ENCODE results near the gene ATG101. TPM values are rescaled to one million over a fixed set of nuclear protein-coding genes. Genes with fewer than 3 reads are reported as not detected.

ATG101 gene
- total and polyA plus RNA-seq, 2 experiments from 2014 or later: 27.7 to 60.3 TPM

DNA sequence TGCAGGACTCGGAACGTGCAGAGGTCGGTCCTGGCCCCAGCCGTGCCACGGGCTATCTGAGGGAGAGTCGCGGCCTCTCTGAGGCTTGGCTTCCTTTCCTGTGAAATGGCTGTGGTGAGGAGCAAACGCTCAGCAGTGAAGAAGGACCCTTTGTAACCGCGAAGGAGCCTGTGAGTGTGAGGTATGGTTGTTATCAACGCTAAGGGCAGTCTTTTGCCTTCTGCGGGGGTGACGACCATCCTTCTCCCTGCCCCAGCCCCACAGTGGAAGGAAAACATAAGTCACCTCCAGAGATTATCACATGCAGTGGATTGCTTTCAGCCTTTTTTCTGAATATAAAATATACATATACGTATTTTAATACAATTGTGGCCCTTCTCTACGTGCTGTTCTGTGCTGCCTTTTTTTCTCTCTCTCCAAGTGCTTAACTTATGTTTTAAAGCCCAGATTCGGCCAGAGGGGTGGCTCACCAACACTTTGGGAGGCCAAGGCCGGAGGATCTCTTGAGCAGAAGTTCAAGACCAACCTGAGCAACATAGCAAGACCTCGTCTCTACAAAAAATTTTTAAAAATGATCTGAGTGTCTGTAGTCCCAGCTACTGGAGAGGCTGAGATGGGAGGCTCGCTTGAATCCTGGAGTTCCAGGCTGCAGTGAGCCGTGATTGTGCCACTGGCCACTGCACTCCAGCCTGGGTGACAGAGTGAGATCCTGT, 45.6 kb upstream of the ATG101 start (continued):
- no peak for TF ChIP-seq ZNF331 (CRISPR knock-in tag; IDR thresholded peaks at IDR 0.05; ENCODE audit: low read depth)
- TF ChIP-seq, protein P1, sequence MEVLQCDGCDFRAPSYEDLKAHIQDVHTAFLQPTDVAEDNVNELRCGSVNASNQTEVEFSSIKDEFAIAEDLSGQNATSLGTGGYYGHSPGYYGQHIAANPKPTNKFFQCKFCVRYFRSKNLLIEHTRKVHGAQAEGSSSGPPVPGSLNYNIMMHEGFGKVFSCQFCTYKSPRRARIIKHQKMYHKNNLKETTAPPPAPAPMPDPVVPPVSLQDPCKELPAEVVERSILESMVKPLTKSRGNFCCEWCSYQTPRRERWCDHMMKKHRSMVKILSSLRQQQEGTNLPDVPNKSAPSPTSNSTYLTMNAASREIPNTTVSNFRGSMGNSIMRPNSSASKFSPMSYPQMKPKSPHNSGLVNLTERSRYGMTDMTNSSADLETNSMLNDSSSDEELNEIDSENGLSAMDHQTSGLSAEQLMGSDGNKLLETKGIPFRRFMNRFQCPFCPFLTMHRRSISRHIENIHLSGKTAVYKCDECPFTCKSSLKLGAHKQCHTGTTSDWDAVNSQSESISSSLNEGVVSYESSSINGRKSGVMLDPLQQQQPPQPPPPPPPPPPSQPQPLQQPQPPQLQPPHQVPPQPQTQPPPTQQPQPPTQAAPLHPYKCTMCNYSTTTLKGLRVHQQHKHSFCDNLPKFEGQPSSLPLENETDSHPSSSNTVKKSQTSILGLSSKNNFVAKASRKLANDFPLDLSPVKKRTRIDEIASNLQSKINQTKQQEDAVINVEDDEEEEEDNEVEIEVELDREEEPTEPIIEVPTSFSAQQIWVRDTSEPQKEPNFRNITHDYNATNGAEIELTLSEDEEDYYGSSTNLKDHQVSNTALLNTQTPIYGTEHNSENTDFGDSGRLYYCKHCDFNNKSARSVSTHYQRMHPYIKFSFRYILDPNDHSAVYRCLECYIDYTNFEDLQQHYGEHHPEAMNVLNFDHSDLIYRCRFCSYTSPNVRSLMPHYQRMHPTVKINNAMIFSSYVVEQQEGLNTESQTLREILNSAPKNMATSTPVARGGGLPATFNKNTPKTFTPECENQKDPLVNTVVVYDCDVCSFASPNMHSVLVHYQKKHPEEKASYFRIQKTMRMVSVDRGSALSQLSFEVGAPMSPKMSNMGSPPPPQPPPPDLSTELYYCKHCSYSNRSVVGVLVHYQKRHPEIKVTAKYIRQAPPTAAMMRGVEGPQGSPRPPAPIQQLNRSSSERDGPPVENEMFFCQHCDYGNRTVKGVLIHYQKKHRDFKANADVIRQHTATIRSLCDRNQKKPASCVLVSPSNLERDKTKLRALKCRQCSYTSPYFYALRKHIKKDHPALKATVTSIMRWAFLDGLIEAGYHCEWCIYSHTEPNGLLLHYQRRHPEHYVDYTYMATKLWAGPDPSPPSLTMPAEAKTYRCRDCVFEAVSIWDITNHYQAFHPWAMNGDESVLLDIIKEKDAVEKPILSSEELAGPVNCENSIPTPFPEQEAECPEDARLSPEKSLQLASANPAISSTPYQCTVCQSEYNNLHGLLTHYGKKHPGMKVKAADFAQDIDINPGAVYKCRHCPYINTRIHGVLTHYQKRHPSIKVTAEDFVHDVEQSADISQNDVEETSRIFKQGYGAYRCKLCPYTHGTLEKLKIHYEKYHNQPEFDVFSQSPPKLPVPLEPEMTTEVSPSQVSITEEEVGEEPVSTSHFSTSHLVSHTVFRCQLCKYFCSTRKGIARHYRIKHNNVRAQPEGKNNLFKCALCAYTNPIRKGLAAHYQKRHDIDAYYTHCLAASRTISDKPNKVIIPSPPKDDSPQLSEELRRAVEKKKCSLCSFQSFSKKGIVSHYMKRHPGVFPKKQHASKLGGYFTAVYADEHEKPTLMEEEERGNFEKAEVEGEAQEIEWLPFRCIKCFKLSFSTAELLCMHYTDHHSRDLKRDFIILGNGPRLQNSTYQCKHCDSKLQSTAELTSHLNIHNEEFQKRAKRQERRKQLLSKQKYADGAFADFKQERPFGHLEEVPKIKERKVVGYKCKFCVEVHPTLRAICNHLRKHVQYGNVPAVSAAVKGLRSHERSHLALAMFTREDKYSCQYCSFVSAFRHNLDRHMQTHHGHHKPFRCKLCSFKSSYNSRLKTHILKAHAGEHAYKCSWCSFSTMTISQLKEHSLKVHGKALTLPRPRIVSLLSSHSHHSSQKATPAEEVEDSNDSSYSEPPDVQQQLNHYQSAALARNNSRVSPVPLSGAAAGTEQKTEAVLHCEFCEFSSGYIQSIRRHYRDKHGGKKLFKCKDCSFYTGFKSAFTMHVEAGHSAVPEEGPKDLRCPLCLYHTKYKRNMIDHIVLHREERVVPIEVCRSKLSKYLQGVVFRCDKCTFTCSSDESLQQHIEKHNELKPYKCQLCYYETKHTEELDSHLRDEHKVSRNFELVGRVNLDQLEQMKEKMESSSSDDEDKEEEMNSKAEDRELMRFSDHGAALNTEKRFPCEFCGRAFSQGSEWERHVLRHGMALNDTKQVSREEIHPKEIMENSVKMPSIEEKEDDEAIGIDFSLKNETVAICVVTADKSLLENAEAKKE (CRISPR knock-in tag; IDR thresholded peaks at IDR 0.05): no peak
- no peak for TF ChIP-seq POLR2AphosphoS5 (IDR thresholded peaks at IDR 0.05; ENCODE audit: low read depth)
- TF ChIP-seq STAT1 (IDR thresholded peaks at IDR 0.05; ENCODE audit: unreplicated experiment): no peak

DNA sequence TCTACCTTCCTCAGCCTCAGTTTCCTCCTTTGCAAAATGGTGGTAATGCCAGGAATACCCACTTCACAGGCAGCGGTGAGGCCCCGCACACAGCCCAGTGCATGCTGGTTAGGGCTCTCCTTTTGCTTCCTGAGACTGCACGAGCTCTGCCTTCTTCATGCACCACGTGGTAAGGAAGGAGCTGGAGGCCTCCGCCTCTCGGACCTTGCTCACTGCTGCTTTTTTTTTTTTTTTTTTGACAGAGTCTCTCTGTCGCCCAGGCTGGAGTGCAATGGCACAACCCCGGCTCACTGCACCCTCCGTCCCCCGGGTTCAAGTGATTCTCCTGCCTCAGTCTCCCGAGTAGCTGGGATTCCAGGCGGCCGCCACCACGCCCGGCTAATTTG, 44.9 kb upstream of the ATG101 start:
- ATAC-seq (no peak), DNase-seq (ENCODE audit: low spot score) (no peak)
- Mint-ChIP-seq H3K36me3 (ENCODE audit: low read depth) (no peaks in the 10 kb centered on the region), H3K4me1 (peaks cover 26% of the 10 kb centered on the region), H3K27ac (no peak overlapping the region), H3K9me3 (no peaks in the 10 kb centered on the region), H3K4me3 (no peak overlapping the region; the same call in 2 of the 3 replicates), H3K27me3 (ENCODE audit: insufficient read depth, low read depth, poor library complexity) (peaks cover 36% of the 10 kb centered on the region)
- Histone ChIP-seq H3K4me1 (ENCODE audit: insufficient read depth) (peaks cover 21% of the 10 kb centered on the region), H3K27me3 (ENCODE audit: insufficient read depth) (peaks cover 39% of the 10 kb centered on the region), H2AFZ (peak overlapping the region; percentile 90; the same call in 1 of the 2 replicates), H4K20me1 (replicated peaks; ENCODE audit: insufficient read depth) (no peaks in the 10 kb centered on the region), H3F3A (replicated peaks; ENCODE audit: low read depth) (peaks cover 6% of the 10 kb centered on the region; the same call in 1 of the 2 replicates), H3K9me2 (ENCODE audit: insufficient read depth) (no peaks in the 10 kb centered on the region), H3K79me2 (replicated peaks; ENCODE audit: insufficient read depth) (no peaks in the 10 kb centered on the region), H3K4me2 (no peak overlapping the region), H3K36me3 (ENCODE audit: insufficient read depth) (no peaks in the 10 kb centered on the region), H3K27ac (ENCODE audit: low read depth) (no peak overlapping the region), H3K4me3 (no peak overlapping the region)
- no peak for TF ChIP-seq STAT1 (IDR thresholded peaks at IDR 0.05; ENCODE audit: unreplicated experiment)
- no peak for TF ChIP-seq EZH2phosphoT487 (IDR thresholded peaks at IDR 0.05; ENCODE audit: unreplicated experiment)
- TF ChIP-seq, protein P2, sequence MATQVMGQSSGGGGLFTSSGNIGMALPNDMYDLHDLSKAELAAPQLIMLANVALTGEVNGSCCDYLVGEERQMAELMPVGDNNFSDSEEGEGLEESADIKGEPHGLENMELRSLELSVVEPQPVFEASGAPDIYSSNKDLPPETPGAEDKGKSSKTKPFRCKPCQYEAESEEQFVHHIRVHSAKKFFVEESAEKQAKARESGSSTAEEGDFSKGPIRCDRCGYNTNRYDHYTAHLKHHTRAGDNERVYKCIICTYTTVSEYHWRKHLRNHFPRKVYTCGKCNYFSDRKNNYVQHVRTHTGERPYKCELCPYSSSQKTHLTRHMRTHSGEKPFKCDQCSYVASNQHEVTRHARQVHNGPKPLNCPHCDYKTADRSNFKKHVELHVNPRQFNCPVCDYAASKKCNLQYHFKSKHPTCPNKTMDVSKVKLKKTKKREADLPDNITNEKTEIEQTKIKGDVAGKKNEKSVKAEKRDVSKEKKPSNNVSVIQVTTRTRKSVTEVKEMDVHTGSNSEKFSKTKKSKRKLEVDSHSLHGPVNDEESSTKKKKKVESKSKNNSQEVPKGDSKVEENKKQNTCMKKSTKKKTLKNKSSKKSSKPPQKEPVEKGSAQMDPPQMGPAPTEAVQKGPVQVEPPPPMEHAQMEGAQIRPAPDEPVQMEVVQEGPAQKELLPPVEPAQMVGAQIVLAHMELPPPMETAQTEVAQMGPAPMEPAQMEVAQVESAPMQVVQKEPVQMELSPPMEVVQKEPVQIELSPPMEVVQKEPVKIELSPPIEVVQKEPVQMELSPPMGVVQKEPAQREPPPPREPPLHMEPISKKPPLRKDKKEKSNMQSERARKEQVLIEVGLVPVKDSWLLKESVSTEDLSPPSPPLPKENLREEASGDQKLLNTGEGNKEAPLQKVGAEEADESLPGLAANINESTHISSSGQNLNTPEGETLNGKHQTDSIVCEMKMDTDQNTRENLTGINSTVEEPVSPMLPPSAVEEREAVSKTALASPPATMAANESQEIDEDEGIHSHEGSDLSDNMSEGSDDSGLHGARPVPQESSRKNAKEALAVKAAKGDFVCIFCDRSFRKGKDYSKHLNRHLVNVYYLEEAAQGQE (IDR thresholded peaks at IDR 0.05; ENCODE audit: unreplicated experiment): no peak
- no peak for TF ChIP-seq NANOG (IDR thresholded peaks at IDR 0.05; ENCODE audit: borderline replicate concordance)
- TF ChIP-seq ZNF331 (CRISPR knock-in tag; IDR thresholded peaks at IDR 0.05; ENCODE audit: low read depth): no peak
- no peak for TF ChIP-seq EZH2 (IDR thresholded peaks at IDR 0.05; ENCODE audit: low read depth, unreplicated experiment)
- TF ChIP-seq, protein P3, sequence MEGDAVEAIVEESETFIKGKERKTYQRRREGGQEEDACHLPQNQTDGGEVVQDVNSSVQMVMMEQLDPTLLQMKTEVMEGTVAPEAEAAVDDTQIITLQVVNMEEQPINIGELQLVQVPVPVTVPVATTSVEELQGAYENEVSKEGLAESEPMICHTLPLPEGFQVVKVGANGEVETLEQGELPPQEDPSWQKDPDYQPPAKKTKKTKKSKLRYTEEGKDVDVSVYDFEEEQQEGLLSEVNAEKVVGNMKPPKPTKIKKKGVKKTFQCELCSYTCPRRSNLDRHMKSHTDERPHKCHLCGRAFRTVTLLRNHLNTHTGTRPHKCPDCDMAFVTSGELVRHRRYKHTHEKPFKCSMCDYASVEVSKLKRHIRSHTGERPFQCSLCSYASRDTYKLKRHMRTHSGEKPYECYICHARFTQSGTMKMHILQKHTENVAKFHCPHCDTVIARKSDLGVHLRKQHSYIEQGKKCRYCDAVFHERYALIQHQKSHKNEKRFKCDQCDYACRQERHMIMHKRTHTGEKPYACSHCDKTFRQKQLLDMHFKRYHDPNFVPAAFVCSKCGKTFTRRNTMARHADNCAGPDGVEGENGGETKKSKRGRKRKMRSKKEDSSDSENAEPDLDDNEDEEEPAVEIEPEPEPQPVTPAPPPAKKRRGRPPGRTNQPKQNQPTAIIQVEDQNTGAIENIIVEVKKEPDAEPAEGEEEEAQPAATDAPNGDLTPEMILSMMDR (conservative IDR thresholded peaks at IDR 0.05; ENCODE audit: low read depth in 2 of 2): no peak
- no peak for TF ChIP-seq JUNB (IDR thresholded peaks at IDR 0.05; ENCODE audit: unreplicated experiment)
- TF ChIP-seq ZNF114 (CRISPR knock-in tag; IDR thresholded peaks at IDR 0.05): no peak
- TF ChIP-seq, protein P4, sequence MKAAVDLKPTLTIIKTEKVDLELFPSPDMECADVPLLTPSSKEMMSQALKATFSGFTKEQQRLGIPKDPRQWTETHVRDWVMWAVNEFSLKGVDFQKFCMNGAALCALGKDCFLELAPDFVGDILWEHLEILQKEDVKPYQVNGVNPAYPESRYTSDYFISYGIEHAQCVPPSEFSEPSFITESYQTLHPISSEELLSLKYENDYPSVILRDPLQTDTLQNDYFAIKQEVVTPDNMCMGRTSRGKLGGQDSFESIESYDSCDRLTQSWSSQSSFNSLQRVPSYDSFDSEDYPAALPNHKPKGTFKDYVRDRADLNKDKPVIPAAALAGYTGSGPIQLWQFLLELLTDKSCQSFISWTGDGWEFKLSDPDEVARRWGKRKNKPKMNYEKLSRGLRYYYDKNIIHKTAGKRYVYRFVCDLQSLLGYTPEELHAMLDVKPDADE (IDR thresholded peaks at IDR 0.05): no peak
- no peak for TF ChIP-seq POLR2AphosphoS5 (IDR thresholded peaks at IDR 0.05; ENCODE audit: low read depth)
